Central memory CD4-positive, alpha-beta T cell (primary cell): ENCODE data around the gene KIF25.
"Not testable (repeated sequence)": the region's sequence is repeated elsewhere in the genome, so short reads cannot be mapped to it uniquely, and the experiment has no call there.

Experiments
- DNase-seq: peaks from one replicate; pipeline ENCODE4 v3.0.0; 2022

The KIF25 gene

GRCh38 chr6:167996424-167997199 lies 859 bp upstream of the KIF25 start:
- no peak for DNase-seq

GRCh38 chr6:167998215-167998614 lies 744 bp downstream of the KIF25 start:
- no peak for DNase-seq

- no peak for DNase-seq
Observed at GRCh38 chr6:168000198-168001028, 2.9 kb downstream of the KIF25 start.

- DNase-seq, result no peak
Observed at GRCh38 chr6:168001029-168001332, 3.5 kb downstream of the KIF25 start.

- DNase-seq, result not testable (repeated sequence)
Observed at GRCh38 chr6:168001514-168001913, 4.0 kb downstream of the KIF25 start.

GRCh38 chr6:168002804-168003203 lies 5.3 kb downstream of the KIF25 start:
- DNase-seq, result no peak

- DNase-seq, result no peak
Observed at GRCh38 chr6:168004023-168004422, 6.6 kb downstream of the KIF25 start.

GRCh38 chr6:168004945-168005344 lies 7.5 kb downstream of the KIF25 start:
- DNase-seq, result no peak

- DNase-seq, result no peak
Observed at GRCh38 chr6:168005796-168006195, 8.3 kb downstream of the KIF25 start.

- DNase-seq, result no peak
Observed at GRCh38 chr6:168007592-168008338, 10.3 kb downstream of the KIF25 start.

- no peak for DNase-seq
Observed at GRCh38 chr6:168009331-168009730, 11.9 kb downstream of the KIF25 start.

GRCh38 chr6:168011291-168011690 lies 13.8 kb downstream of the KIF25 start:
- DNase-seq, result no peak

GRCh38 chr6:168012431-168013249 lies 15.2 kb downstream of the KIF25 start:
- no peak for DNase-seq

GRCh38 chr6:168013250-168013915 lies 15.9 kb downstream of the KIF25 start:
- DNase-seq, result no peak

GRCh38 chr6:168014428-168014827 lies 17.0 kb downstream of the KIF25 start:
- DNase-seq, result no peak

- DNase-seq, result no peak
Observed at GRCh38 chr6:168015009-168015408, 17.5 kb downstream of the KIF25 start.

GRCh38 chr6:168015482-168016175 lies 18.2 kb downstream of the KIF25 start:
- DNase-seq, result no peak

GRCh38 chr6:168016176-168016620 lies 18.7 kb downstream of the KIF25 start:
- no peak for DNase-seq

- DNase-seq, result no peak
Observed at GRCh38 chr6:168016721-168017525, 19.5 kb downstream of the KIF25 start.

GRCh38 chr6:168017629-168018028 lies 20.2 kb downstream of the KIF25 start:
- DNase-seq, result no peak
